Loucy (cell line): ENCODE data around the gene SORCS2.

ENCODE experiments used
- EZH2phosphoT487 ChIP-seq: fragments of 200-600 bp; IDR thresholded peaks from 2 replicates; pipeline ENCODE4 v1.6.1; 2018; ENCODE audit warnings: antibody characterized with exemption, mild to moderate bottlenecking, moderate library complexity, borderline replicate concordance
- TF ChIP-seq, protein P1 (sequence below): fragments of 200-600 bp; sonication (generic); conservative IDR thresholded peaks from 2 replicates; pipeline ENCODE4 v1.5.1; 2014; ENCODE audit warnings: mild to moderate bottlenecking, antibody characterized with exemption, low read length

DNA sequence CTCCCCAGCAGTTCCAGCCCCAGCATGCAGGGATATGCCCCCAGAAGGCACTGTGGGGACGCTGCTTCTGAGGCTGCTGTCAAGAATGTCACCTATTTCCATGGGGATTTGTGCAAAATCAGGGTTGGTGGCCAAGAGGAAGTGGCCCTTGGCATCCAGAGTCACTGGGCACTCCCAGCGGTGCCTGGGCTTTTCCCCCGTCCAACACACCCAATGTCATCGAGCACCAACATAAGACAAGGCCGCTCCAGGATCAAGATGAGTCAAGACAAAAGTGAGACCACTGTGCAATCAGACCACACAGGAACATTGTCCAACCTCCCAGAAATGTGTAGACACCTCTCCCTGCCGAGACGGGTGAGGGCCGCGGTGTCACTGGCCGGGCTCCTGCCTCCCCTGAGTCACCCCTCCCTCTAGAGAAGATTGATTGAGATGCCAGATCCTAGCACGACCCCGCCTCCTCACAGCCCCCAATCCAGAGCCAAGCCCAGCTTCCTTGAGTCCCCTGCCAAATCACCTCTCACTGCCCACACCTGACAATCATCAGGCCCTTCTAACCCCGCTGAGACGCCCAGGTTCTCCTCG, 553.1 kb downstream of the SORCS2 start:
- TF ChIP-seq, protein P1, sequence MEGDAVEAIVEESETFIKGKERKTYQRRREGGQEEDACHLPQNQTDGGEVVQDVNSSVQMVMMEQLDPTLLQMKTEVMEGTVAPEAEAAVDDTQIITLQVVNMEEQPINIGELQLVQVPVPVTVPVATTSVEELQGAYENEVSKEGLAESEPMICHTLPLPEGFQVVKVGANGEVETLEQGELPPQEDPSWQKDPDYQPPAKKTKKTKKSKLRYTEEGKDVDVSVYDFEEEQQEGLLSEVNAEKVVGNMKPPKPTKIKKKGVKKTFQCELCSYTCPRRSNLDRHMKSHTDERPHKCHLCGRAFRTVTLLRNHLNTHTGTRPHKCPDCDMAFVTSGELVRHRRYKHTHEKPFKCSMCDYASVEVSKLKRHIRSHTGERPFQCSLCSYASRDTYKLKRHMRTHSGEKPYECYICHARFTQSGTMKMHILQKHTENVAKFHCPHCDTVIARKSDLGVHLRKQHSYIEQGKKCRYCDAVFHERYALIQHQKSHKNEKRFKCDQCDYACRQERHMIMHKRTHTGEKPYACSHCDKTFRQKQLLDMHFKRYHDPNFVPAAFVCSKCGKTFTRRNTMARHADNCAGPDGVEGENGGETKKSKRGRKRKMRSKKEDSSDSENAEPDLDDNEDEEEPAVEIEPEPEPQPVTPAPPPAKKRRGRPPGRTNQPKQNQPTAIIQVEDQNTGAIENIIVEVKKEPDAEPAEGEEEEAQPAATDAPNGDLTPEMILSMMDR = no peak
- no peak for TF ChIP-seq EZH2phosphoT487
